ENCODE data around the gene BARHL1.

Gene BARHL1

DNA sequence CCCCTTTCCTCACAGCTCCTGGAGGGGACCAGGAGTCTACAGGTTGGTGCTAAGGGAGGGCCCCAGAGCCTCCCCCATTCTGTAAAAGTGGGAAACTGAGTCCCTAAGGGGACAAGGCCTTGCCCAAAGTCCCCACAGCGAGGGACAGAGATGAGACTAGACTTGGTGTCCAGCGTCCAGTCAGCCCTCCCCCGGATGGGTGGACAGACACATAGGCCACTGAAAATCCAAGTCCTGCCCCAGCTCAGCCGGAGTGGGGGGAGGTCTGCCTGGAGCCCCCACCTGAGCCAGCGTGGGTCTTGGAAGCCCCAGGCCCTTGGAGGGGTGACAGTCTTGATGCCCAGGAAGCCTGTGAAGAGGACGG, 5.2 kb downstream of the BARHL1 start:
- DNase-seq (ENCODE audit: low read depth in 2 of 2), result no peak

DNA sequence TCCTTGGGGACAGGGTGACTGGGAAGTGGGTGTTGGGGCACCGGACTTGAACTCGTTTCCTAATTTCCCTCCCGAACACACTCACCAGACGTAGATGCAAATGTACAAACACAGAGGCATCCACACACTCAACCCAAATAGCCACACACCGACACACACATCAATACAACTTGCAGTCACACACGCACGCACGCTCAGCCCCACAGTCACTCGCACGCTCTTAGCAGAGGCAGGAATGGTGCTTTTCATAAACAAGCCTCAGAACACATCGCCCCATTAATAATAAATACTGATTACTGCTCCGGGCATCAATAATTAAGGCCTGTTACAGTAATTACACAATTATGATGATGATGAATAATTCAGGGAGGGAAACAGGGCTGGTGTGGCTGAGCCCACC, 5.7 kb downstream of the BARHL1 start:
- no peak for DNase-seq (ENCODE audit: low read depth in 2 of 2)

DNA sequence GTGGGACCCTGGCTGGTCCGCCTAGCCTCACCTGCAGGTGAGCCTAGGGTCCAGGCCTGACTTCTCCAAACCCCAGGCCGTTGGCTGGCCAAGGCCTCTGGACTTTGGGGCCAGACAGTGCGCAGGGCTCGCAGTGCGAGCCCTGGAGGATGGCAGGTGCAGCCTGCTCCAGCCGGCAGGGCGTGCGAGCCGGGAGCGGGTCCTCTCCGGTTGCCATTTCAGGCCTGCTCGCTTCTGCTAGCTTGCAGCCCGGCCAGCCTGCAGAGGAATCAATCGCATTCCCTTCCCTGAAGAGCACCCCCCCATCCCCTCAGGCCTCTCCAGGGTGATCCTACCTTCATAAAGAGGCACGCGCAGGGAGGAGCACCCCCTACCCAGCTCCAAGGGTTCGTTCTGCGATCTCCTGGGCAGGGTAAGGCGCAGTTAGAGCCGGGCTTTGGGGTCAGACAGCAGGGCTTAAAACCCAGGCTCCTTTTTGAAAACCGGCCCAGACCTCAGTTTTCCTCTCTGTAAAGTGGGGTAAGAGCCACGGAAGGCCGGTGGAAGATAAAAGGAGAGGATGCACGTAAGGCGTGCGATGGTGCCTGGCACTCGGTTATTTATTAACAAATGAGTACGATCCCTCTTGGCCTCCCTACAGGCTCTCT, 6.2 kb downstream of the BARHL1 start:
- no peak for DNase-seq (ENCODE audit: low read depth in 2 of 2)

DNA sequence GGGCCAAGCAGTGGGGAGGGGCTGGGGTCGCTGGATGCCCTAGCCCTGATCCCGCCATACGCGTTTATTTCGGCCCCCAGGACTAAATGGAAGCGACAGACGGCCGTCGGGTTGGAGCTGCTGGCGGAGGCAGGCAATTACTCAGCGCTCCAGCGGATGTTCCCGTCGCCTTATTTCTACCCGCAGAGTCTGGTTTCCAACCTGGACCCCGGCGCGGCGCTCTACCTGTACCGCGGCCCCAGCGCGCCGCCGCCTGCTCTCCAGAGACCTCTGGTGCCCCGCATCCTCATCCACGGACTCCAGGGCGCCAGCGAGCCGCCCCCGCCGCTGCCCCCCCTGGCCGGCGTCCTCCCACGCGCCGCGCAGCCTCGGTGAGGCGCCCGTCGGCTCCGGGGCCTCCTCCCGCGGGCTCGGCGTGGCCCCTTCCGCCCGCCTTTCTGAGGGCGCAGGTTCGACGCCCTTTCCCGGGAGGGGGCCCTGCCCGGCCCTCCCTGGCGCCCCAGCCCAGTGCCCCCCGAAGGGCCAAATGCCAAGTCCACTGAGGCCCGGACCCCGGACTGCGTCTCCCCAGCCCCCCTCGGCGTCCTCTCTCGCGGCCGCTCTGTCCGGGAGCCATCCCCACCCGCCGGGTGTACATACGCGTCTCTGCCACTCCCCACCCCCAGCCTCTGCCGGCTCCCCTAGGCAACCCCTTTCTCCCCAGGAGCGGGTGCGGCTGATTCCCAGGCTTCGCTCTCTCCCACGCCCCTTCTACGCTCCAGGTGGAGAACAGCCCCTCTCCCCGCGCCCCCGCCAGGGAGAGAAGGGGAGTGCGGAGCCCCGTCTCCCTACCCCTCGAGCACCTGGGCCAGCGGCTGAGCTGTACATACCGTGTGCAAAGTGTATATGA, 7.0 kb downstream of the BARHL1 start:
- DNase-seq (ENCODE audit: low read depth in 2 of 2), result no peak

DNA sequence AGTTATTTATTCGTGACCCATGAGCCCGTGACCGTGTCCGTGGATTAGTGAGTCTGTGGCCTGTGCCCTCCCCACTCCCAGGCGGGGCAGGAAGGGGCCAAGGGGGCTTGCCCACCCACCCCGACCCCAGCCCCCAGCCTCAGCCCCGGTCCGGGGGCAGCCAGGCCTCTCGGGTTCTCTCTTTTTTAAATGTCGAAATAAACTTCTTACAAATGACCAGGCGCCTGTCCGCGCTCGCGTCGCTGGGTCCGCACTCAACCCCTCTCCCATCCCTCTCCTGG, 7.6 kb downstream of the BARHL1 start:
- DNase-seq (ENCODE audit: low read depth in 2 of 2), result no peak

DNA sequence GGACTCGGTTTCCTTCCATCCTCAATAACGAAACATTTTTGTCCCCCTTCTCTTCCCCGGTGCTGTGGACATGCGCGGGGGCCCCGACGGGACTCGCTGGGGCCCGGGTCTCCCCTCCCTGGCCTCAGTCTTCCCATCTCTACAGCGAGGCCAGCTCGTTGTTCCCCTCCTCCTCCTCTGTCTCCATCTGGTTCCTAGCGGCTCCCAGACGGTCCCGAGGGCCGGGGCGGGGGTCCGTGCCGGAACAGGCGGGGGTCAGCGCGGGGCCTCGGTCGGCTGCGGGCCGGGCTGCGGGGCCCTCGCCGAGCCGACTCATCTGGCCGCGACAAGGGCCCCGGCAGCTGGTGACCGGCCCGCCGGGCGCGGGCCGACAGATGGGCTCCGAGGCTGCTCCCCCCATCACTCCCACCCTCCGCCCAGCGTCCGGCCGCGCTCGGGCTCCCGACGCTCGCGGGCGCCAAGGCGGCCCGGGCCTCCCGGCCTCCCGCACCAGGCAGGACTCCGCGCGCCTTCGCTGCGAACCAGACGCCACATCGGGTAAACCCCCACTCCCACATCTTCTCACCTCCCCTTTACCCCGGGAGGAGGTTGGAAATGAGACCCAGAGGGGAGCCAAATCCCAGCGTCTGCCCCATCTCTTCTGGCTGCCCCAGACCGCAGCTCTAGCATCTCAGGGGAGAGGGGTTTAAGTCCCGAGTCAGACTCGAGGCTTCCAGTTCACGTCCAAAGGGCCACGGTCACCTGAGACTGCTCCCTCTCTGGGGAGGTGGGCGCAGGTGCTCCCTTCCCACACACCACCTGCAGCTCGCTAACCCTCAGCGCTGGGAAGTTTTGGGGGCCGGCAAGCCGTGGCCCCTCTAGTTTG, 8.1 kb downstream of the BARHL1 start:
- DNase-seq (ENCODE audit: low read depth in 2 of 2), result no peak

DNA sequence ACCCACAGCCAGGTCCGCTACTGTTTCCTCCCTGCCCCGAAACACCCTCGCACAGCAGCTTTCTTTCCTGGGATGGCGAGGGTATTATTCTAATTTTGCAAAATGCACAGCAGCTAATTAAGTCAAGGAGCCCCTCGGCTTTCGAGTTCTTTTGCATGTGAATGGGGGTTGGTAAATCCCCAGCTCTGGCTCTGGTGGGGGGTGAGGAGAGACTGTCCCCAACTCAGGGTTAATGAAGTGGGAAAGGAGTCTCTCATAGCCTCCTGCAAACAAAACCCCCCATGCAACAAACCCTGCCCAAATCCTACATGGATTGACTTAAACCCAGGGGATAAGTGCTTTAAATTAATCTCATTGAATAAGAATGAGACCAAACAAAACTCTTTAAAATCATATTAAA, 8.8 kb downstream of the BARHL1 start:
- no peak for DNase-seq (ENCODE audit: low read depth in 2 of 2)

DNA sequence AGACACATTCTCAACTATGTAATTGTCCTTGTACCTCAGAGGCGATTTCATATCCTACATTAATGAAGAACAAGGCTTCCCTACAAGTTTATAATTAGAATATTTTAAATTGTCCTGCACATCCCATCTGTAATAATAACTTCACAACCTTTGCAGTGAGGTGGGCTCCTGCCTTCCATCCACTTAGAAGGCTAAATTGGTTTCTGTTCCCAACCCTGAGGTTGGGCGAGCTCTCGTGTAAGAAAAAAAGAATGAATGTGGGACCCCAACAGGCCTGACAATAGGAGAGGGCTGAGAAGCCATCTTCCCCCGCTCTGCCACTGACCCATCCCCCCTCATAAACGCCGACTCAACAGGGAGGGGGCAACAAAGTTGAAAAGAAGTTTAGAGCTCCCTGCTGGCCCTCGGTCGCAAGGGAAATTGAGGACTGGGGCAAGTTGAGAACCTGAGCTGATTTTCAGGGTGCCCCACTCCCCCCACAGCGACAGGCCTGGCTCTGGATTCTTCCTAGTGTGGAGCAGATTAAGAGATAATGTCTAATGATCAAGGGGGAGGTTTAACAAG, 9.4 kb downstream of the BARHL1 start:
- DNase-seq (ENCODE audit: low read depth in 2 of 2), result no peak

DNA sequence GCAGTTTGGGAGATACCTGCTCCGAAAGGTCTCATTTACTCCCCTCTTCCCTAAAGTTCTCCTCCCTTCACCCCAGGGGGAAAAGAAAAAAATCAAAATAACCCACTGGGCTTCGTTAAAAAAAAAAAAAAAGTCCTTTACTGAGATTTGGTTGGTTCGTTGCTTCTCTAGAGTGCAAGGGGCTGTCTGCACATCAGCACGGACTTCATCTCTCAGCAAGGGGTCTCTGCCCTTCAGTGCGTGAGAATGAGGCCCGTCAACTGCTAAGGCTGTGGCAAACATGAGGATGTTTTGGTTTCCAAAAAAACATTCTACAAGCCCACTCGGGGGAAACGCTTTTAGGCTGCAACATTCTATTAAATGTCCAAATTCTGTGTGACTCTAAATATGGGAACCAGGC, 10.0 kb downstream of the BARHL1 start:
- no peak for DNase-seq (ENCODE audit: low read depth in 2 of 2)

DNA sequence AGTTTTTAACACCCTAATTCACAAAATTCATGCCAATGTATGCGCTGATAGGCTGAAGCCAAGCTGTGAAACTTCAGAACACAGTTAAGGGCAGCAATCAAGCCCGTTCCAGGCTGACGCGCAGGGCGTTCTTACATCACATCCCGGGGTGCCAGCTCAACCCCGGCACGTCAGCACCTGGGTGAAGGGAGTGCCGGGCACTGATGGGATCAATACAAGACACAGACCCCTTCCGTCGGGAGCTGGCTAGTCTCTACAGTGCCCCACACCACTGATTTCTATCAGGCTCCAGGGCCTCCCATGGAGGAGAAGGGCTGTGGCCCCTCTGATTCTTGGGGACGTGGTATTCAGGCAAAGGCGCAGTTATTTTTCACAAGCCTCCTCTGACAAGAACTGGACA, 12.0 kb downstream of the BARHL1 start:
- no peak for DNase-seq (ENCODE audit: low read depth in 2 of 2)

DNA sequence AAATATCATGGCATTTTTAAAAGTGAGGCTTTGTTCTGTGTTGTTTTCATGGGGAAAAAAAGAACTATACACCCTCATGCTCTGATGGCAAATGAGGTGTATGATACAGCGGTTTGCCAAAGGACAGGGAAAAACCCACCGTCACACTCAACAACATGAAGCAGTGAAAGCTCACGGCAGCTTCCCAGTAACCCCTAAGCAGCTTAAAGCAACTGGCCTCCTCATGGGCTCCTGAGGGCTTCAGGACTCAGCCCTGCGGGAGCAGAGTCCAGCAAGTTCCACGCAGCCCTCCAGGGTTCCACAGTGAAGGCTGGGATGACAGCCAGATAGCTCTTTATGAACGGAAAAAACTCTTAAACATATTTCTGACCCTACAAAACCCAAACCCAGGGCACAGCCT, 12.9 kb downstream of the BARHL1 start:
- no peak for DNase-seq (ENCODE audit: low read depth in 2 of 2)

DNA sequence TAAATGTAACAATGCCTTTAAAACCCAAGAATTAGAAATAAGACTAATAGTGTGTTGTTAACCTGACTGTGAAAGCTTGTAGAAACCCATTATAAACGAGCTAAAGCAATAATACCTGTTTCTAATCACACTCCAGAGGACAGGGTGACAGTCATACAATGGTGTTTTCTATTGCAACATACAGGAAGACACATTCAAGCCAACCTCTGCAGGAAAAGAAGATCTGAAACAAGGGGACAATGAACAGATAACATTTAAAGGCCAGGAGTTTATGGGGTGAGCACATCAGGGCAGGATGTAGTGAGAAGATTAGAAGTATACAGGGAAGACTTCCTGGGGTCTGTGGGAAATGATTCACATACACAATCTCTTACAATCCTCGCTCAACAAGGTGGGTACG, 13.8 kb downstream of the BARHL1 start:
- no peak for DNase-seq (ENCODE audit: low read depth in 2 of 2)

DNA sequence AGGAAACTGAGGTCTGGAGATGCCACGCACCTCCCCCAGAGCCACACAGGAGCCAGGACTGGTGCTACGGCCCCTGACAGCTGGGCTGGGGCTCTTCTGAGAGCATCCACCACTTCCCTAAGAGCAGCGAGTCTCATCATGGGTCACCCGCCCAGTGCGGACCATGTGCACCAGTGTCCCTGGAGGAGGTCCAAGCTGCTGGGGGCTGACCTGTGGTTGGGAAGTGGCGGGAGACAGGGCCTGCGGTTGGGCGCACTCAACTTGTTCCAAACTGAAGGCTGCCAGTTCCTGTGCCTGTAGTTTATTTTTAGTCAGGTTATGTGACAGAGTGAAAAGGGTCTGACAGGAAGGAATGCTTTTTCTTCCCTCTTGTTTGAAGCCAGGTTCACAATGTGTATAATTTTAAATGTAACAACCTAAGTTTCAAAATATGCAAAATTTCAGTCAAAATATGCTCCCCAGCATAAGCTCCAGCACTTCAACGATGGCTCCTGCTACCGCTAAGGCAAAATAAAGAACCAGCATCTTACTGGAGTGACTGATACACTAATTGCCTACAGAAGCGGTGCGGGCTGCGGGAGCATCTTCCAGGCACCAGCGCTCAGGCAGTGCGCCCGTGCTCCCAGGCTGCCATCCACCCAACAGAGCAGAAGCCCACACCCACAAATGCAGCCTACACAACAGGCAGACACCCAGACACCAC, 14.8 kb downstream of the BARHL1 start:
- no peak for DNase-seq (ENCODE audit: low read depth in 2 of 2)

DNA sequence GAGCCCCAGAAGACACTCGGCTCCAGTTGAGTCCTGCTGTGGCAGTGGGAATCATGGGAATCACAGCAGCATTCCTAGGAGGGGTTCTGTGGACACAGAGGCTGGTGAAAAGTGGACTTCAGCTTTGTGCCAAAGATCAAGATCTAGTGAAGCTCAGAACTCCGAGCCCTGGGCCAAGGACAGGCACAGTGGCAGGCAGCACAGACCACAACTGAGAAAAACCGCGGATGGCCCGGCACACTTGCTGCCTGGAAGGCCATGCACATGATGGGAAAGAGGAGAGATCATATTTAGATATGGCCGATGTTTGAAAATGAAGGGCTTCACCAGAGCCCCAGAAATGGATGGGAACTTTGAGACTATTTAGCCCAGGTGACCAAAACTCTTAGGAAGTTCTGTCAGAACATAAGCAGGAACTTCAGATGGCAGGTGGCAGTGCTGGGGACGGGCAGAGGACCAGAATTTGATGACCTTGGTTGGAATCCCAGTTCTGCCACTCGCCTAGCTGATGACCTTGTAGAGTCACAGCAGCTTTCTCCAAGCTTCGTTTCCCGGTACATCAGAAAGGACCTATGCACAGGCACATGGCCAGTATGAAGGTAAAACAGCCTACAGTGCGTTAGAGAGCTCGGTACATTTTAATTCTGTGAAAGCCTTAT, 18.0 kb downstream of the BARHL1 start:
- DNase-seq (ENCODE audit: low read depth in 2 of 2), result no peak

DNA sequence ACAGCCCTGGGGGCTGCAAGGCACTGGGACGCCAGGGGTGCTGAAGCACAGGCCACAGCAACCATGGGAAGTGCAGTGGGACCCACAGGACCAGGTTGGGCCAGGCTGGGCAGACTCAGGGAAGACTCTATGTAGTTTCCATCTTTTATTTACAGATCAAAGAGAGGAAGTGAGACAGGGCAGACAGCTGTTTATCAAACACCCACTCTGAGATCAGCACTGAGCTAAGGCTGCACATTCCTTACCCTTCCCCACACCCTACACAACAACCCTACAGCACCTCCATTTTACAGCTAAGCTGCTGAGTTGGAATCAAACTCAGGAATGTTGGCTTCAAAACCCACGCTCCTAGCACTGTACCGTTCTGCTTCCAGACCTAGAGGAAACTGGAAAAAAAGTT, 19.8 kb downstream of the BARHL1 start:
- no peak for DNase-seq (ENCODE audit: low read depth in 2 of 2)

DNA sequence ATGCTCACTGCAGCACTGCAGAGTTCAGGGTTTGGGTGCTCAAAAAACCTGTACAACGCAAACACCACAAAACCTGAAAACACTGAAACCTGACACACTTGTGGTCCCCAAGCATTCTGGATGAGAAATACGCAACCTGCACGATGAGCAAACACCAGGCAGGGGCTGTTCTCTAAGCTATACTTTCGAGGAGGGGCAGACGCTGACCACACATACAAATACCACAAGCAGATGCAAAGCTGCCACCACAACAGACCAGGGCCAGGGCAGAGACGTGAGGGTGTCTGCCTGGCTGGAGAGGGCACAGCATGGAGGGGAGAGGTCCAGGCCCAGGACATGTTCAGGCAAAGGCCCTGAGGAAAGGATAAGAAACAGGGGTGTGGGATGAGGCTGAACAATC, 23.0 kb downstream of the BARHL1 start:
- no peak for DNase-seq (ENCODE audit: low read depth in 2 of 2)

DNA sequence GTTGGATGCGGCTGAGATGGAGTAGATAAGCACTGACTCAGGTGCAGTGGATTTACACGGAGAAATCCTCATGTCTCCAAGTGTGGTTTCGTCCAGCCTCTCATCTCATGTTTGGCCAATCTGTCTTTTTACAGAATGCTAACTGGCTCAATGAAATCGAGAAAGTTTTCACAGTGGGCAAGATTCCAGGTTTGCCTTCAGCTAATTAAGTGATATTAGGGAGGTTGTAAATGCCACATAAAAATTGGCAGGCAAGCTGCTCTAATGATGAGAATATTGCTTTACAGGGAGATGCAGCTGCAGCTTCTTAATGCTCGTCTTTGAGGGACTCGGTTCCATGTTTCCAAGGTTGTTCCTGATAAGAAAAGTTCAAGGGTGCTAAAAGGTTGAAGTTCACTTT, 23.7 kb downstream of the BARHL1 start:
- no peak for DNase-seq (ENCODE audit: low read depth in 2 of 2)

DNA sequence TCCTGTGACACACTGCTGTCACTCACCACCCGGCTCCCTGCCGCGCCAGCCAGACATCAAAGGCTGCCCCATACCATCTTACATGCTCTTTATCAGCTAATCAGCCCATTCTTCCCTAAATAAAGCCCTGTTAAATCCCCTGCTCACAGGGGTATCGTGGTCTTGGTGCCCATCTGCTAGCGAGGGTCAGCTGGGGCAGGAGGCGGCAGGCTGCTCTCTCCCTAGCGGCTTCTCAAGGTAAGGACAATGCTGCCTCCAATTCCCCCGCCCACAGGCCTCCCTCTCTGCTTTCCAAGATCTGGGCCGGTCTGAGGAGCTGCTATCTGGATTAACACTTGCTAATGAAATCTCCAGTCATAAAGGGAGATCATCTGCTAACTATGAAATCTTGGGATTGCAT, 26.8 kb downstream of the BARHL1 start:
- no peak for DNase-seq (ENCODE audit: low read depth in 2 of 2)

DNA sequence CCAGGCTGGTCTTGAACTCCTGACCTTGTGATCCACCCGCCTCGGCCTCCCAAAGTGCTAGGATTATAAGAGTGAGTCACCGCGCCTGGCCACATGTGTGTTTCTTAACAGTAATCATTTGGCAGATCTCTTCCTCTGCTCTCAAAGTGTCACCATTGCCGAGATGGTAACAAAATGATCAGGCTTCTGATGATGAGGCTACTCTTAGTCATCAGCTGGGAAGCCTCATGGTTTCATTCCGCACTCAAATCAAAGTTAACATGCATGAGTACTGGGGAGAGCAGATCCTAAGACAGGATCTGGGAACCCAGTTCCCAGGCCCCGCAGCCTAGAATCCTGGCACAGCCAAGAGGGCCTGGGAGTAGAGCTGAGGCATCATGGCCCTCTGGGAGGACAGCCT, 27.4 kb downstream of the BARHL1 start:
- no peak for DNase-seq (ENCODE audit: low read depth in 2 of 2)

DNA sequence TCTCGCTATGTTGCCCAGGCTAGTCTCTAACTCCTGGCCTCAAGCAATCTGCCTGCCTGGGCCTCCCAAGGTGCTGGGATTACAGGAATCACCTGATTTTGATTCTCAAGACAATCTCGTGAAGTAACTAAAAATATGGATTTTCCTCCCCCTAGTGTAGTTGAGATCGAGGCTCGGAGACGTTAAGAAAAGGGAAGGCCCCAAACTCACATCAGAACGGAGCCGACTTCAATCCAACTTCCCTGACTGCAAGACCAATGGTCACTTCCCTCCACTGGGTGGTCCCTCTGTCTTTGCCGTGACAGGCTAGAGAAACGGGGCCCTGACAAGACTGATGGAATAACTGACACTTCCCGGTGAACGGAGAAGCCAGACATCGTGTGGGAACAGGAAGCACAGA, 28.3 kb downstream of the BARHL1 start:
- DNase-seq (ENCODE audit: low read depth in 2 of 2), result no peak

DNA sequence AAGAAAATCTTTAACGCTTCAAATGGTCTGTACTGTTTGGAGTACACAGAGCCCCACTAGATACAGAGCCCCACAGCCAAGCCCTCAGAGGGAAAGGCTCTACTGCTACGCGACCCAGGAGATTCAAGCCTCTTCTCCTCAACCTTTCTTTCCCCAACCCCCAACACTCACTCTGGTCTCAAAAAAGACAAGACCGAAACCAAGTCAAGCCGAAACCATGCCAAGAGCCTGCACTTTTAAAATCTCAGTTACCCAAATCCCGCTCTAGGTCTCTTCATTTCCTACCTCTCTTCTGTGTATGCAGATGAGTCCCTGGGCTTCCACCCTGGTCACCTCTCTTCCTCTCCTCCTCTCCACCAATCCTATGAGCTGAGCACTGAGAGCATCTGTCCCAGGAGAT, 31.9 kb downstream of the BARHL1 start:
- no peak for DNase-seq (ENCODE audit: low read depth in 2 of 2)

Measured in stimulated activated CD4-positive, alpha-beta T cell treated with anti-CD3 and anti-CD28 coated beads, Interleukin-4, amount 100 ng/mL, for 48 hours (primary cell).